H1 (cell line): ENCODE data around the gene SQOR. TPM values are rescaled to one million over a fixed set of nuclear protein-coding genes. Genes with fewer than 3 reads are reported as not detected.

Experiments used
- BRCA1 ChIP-seq: IDR thresholded peaks from 2 replicates; pipeline ENCODE4 v1.6.1; 2012; ENCODE audit warnings: low read depth, low read length, improper control_type of control experiment
- CBX5 ChIP-seq: fragments of 300-800, 300-1000 bp; sonication (generic); IDR thresholded peaks from 2 replicates; pipeline ENCODE4 v1.7.1; 2016; ENCODE audit warnings: antibody characterized with exemption, low read length, low read depth
- CEBPB ChIP-seq: IDR thresholded peaks from 2 replicates; pipeline ENCODE4 v1.6.1; 2012; ENCODE audit warnings: low read depth, low read length
- KDM1A ChIP-seq: fragments of 200-600, 300-600 bp; sonication (generic); IDR thresholded peaks from 2 replicates; pipeline ENCODE4 v1.7.1; 2016; ENCODE audit warnings: mild to moderate bottlenecking, low read length, borderline replicate concordance
- RBBP5 ChIP-seq: IDR thresholded peaks from 2 replicates; pipeline ENCODE4 v1.7.1; 2012; ENCODE audit warnings: low read depth, mild to moderate bottlenecking, inconsistent platforms, low read length, moderate library complexity, borderline replicate concordance
- SIX5 ChIP-seq: IDR thresholded peaks from 2 replicates; pipeline ENCODE4 v1.6.1; 2011; ENCODE audit warnings: mild to moderate bottlenecking, low read depth, low read length
- SUZ12 ChIP-seq: fragments of 200-600 bp; sonication (generic); IDR thresholded peaks from 2 replicates; pipeline ENCODE4 v1.6.1; 2012; ENCODE audit warnings: mild to moderate bottlenecking, inconsistent platforms, low read length, moderate library complexity, mixed read lengths
- YY1 ChIP-seq: IDR thresholded peaks from 2 replicates; pipeline ENCODE4 v1.6.1; 2011; ENCODE audit warnings: low read depth, mild to moderate bottlenecking, low read length
- polyA plus RNA-seq, 7 experiments: library from polyadenylated mRNA; depleted of rRNA in 3 of 7; stranded (reverse) in 5 of 7; unstranded in 2 of 7; fragments of >200 nt in 5 of 7; fragments of 200-250 nt in 2 of 7; gene quantifications; 1 replicate in 5 of 7; 2 replicates in 1 of 7; 4 replicates in 1 of 7; pipeline versions ENCODE4 v1.2.1 to v1.2.3, GENCODE V29; 2011 to 2013; ENCODE audit warnings: missing spikeins in 2 of 7, mixed read lengths in 2 of 7
- total RNA-seq: library from RNA; stranded (reverse); fragmentation: NEBNext Ultra II Directional; extraction: Animal tissue kit (Norgen Biotek cat#: 25700); gene quantifications from 2 replicates; pipeline ENCODE4 v1.2.1, GENCODE V29; 2021
- TF ChIP-seq, protein P1 (sequence below): fragments of 300-600 bp; sonication (generic); IDR thresholded peaks from 2 replicates; pipeline ENCODE4 v1.7.1; 2012; ENCODE audit warnings: low read length, moderate library complexity, mild to moderate bottlenecking, inconsistent platforms; ENCODE audit not compliant: insufficient replicate concordance

Gene SQOR
- total and polyA plus RNA-seq, 2 of the 8 experiments (the other 6 are each of a cell fraction or from before 2014, with no cell fraction given) = 0.20 to 0.22 TPM

DNA sequence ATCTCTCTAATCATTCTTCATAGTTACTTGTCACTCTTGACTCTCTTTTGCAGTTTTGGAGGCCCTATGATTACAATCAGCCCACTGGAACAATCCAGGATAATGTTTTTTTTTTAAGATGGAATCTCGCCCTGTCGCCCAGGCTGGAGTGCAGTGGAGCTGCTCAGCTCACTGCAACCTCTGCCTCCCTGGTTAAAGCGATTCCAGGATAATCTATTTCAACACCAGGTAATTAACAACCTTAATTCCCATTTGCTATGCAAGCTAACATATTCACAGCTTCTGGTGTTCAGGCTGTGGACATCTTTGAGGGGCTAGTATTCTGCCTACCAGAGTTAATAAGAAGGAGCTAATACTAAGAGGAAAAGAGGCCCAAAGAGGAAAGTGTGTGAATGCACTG is 48.7 kb upstream of the SQOR start (continued):
- TF ChIP-seq RBBP5 (no peak), CEBPB (no peak), KDM1A (no peak), YY1 (no peak), SUZ12 (no peak), CBX5 (no peak), BRCA1 (no peak), SIX5 (no peak)
- TF ChIP-seq, protein P1, sequence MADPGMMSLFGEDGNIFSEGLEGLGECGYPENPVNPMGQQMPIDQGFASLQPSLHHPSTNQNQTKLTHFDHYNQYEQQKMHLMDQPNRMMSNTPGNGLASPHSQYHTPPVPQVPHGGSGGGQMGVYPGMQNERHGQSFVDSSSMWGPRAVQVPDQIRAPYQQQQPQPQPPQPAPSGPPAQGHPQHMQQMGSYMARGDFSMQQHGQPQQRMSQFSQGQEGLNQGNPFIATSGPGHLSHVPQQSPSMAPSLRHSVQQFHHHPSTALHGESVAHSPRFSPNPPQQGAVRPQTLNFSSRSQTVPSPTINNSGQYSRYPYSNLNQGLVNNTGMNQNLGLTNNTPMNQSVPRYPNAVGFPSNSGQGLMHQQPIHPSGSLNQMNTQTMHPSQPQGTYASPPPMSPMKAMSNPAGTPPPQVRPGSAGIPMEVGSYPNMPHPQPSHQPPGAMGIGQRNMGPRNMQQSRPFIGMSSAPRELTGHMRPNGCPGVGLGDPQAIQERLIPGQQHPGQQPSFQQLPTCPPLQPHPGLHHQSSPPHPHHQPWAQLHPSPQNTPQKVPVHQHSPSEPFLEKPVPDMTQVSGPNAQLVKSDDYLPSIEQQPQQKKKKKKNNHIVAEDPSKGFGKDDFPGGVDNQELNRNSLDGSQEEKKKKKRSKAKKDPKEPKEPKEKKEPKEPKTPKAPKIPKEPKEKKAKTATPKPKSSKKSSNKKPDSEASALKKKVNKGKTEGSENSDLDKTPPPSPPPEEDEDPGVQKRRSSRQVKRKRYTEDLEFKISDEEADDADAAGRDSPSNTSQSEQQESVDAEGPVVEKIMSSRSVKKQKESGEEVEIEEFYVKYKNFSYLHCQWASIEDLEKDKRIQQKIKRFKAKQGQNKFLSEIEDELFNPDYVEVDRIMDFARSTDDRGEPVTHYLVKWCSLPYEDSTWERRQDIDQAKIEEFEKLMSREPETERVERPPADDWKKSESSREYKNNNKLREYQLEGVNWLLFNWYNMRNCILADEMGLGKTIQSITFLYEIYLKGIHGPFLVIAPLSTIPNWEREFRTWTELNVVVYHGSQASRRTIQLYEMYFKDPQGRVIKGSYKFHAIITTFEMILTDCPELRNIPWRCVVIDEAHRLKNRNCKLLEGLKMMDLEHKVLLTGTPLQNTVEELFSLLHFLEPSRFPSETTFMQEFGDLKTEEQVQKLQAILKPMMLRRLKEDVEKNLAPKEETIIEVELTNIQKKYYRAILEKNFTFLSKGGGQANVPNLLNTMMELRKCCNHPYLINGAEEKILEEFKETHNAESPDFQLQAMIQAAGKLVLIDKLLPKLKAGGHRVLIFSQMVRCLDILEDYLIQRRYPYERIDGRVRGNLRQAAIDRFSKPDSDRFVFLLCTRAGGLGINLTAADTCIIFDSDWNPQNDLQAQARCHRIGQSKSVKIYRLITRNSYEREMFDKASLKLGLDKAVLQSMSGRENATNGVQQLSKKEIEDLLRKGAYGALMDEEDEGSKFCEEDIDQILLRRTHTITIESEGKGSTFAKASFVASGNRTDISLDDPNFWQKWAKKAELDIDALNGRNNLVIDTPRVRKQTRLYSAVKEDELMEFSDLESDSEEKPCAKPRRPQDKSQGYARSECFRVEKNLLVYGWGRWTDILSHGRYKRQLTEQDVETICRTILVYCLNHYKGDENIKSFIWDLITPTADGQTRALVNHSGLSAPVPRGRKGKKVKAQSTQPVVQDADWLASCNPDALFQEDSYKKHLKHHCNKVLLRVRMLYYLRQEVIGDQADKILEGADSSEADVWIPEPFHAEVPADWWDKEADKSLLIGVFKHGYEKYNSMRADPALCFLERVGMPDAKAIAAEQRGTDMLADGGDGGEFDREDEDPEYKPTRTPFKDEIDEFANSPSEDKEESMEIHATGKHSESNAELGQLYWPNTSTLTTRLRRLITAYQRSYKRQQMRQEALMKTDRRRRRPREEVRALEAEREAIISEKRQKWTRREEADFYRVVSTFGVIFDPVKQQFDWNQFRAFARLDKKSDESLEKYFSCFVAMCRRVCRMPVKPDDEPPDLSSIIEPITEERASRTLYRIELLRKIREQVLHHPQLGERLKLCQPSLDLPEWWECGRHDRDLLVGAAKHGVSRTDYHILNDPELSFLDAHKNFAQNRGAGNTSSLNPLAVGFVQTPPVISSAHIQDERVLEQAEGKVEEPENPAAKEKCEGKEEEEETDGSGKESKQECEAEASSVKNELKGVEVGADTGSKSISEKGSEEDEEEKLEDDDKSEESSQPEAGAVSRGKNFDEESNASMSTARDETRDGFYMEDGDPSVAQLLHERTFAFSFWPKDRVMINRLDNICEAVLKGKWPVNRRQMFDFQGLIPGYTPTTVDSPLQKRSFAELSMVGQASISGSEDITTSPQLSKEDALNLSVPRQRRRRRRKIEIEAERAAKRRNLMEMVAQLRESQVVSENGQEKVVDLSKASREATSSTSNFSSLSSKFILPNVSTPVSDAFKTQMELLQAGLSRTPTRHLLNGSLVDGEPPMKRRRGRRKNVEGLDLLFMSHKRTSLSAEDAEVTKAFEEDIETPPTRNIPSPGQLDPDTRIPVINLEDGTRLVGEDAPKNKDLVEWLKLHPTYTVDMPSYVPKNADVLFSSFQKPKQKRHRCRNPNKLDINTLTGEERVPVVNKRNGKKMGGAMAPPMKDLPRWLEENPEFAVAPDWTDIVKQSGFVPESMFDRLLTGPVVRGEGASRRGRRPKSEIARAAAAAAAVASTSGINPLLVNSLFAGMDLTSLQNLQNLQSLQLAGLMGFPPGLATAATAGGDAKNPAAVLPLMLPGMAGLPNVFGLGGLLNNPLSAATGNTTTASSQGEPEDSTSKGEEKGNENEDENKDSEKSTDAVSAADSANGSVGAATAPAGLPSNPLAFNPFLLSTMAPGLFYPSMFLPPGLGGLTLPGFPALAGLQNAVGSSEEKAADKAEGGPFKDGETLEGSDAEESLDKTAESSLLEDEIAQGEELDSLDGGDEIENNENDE = no peak
